Endothelial cell (in vitro differentiated cells): ENCODE measurements around the gene EIF2S3. TPM values are rescaled to one million over a fixed set of nuclear protein-coding genes. Genes with fewer than 3 reads are reported as not detected.

Experiments
- DNase-seq: peaks from one replicate; pipeline ENCODE4 v3.0.0; 2021; ENCODE audit warnings: low spot score
- H3K27ac Mint-ChIP-seq: one replicate; pipeline ENCODE4 v1.8.0; 2021; ENCODE audit warnings: mixed read lengths, inconsistent platforms; ENCODE audit not compliant: unreplicated experiment
- H3K27me3 Mint-ChIP-seq: one replicate; pipeline ENCODE4 v1.8.0; 2021; ENCODE audit warnings: mild to moderate bottlenecking, moderate library complexity, mixed read lengths, inconsistent platforms; ENCODE audit not compliant: unreplicated experiment
- H3K36me3 Mint-ChIP-seq: one replicate; pipeline ENCODE4 v1.8.0; 2021; ENCODE audit warnings: mild to moderate bottlenecking, low read depth, mixed read lengths, inconsistent platforms; ENCODE audit not compliant: unreplicated experiment
- H3K4me1 Mint-ChIP-seq: one replicate; pipeline ENCODE4 v1.8.0; 2021; ENCODE audit warnings: mild to moderate bottlenecking, mixed read lengths, inconsistent platforms; ENCODE audit not compliant: unreplicated experiment
- H3K4me3 Mint-ChIP-seq: one replicate; pipeline ENCODE4 v1.8.0; 2021; ENCODE audit warnings: mild to moderate bottlenecking, mixed read lengths, inconsistent platforms; ENCODE audit not compliant: unreplicated experiment
- H3K9me3 Mint-ChIP-seq: one replicate; pipeline ENCODE4 v1.8.0; 2021; ENCODE audit warnings: mixed read lengths, inconsistent platforms; ENCODE audit not compliant: unreplicated experiment
- total RNA-seq: library from RNA; stranded (reverse); fragmentation: NEBNext Ultra II Directional; extraction: Animal tissue kit (Norgen Biotek cat#: 25700); gene quantifications from one replicate; pipeline ENCODE4 v1.2.1, GENCODE V29; 2021; ENCODE audit not compliant: unreplicated experiment
- TF ChIP-seq, protein P1 (sequence below): fragments of 200-600 bp; sonication (generic); IDR thresholded peaks from one replicate; pipeline ENCODE4 v1.5.0; 2021; ENCODE audit warnings: antibody characterized with exemption; ENCODE audit not compliant: unreplicated experiment

Gene EIF2S3
- total RNA-seq, 1 donor from 2014 or later, result 258 TPM

DNA sequence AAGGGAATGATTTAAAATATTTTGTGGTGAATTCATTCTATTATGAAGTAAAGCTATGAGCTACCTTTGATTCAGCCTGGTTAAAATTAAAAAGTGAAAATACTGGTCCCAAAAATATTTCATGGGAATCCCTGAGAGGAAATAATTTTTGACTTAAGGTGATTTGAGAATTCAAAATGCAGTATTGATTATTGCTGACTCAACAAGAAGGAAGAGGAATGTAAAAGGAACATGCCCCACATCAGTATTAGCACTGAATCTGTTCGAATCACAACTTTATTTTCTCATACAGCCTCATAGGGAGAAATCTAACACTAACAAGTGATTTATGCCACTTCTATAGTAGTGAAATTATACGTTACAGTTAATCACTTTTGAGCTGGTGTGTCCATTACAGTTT lies 27.7 kb downstream of the EIF2S3 start:
- Mint-ChIP-seq H3K27ac (no peak overlapping the region), H3K9me3 (no peaks in the 10 kb centered on the region)
- TF ChIP-seq, protein P1, sequence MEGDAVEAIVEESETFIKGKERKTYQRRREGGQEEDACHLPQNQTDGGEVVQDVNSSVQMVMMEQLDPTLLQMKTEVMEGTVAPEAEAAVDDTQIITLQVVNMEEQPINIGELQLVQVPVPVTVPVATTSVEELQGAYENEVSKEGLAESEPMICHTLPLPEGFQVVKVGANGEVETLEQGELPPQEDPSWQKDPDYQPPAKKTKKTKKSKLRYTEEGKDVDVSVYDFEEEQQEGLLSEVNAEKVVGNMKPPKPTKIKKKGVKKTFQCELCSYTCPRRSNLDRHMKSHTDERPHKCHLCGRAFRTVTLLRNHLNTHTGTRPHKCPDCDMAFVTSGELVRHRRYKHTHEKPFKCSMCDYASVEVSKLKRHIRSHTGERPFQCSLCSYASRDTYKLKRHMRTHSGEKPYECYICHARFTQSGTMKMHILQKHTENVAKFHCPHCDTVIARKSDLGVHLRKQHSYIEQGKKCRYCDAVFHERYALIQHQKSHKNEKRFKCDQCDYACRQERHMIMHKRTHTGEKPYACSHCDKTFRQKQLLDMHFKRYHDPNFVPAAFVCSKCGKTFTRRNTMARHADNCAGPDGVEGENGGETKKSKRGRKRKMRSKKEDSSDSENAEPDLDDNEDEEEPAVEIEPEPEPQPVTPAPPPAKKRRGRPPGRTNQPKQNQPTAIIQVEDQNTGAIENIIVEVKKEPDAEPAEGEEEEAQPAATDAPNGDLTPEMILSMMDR, result no peak

DNA sequence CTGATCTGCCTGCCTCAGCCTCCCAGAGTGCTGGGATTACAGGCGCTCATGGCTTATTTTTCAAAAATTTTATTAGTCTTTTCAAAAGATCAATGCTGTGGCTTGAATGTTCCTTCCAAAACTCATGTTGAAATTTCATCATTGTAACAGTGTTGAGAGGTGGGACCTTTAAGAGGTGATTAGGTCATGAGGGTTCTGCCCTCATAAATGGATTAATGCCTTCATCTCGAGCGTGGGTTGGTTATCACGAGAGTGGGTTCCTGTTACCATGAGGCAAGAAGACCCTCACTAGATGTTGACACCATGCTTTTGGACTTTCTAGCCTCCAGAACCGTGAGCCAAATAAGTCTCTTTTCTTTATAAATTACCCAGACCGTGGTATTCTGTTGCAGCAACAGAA lies 30.3 kb downstream of the EIF2S3 start:
- no peak for DNase-seq
- Mint-ChIP-seq H3K27ac (no peak overlapping the region), H3K9me3 (no peaks in the 10 kb centered on the region), H3K4me3 (no peak overlapping the region), H3K36me3 (no peaks in the 10 kb centered on the region), H3K4me1 (no peaks in the 10 kb centered on the region), H3K27me3 (no peaks in the 10 kb centered on the region)
- TF ChIP-seq, protein P1, result no peak

More for the DNA sequence above, 27.7 kb downstream of the EIF2S3 start:
- Mint-ChIP-seq H3K27me3 (peaks cover 2% of the 10 kb centered on the region), H3K4me1 (no peaks in the 10 kb centered on the region), H3K36me3 (peaks cover 3% of the 10 kb centered on the region), H3K4me3 (no peak overlapping the region)
- no peak for DNase-seq

DNA sequence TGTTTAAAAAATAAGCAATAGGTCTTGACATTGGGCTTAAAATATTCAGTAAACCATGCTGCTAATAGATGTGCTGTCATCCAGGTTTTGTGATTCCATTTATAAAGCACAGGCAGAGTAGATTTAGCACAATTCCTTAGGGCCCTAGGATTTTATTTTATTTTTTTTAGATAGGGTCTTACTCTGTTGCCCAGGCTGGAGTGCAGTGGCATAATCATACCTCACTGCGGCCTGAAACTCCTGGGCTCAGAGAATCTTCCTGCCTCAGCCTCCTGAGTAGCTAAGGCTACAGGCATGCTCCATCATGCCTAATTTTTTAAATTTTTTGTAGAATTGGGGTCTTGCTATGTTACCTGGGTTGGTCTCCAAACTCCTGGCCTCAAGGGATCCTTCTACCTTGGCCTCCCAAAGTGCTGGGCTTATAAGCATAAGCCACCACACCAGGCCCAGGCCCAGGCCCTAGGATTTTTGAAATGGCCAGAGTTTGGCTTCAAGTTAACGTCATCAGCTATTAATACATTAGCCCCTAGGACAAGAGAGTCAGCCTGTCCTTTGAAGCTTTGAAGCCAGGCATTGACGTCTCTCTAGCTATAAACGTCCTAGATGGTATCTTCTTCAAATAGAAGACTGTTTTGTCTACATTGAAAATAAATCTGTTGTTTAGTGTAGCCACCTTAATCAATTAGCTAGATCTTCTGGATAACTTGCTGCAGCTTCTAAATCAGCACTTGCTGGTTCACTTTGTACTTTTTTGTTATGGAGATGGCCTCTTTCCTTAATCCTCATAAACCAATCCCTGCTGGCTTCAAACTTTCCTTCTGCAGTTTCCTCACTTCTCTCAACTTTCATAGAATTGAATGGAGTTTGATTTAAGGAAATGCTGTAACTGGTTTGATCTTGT lies 35.8 kb downstream of the EIF2S3 start:
- H3K9me3 Mint-ChIP-seq, result no peaks in the 10 kb centered on the region
- H3K36me3 Mint-ChIP-seq, result no peaks in the 10 kb centered on the region
- no peak for DNase-seq
- TF ChIP-seq, protein P1, result no peak
- H3K27me3 Mint-ChIP-seq, result peaks cover 1% of the 10 kb centered on the region
- H3K4me3 Mint-ChIP-seq, result no peak overlapping the region
- H3K4me1 Mint-ChIP-seq, result no peaks in the 10 kb centered on the region
- peak overlapping the region; percentile 27 for H3K27ac Mint-ChIP-seq

DNA sequence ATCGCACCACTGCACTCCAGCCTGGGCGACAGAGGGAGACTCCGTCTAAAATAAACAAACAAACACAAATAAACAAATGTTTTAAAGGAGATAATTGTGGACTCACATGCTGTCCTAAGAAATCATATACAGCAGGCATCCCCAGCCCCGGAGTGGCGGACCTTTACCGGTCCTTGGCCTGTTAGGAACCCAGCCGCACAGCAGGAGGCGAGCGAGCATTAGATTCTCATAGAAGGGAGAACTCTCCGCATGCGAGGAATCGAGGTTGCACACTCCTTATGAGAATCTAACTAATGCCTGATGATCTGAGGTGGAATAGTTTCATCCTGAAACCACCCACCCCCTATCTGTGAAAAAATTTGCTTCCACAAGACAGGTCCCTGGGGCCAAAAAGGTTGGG lies 39.0 kb downstream of the EIF2S3 start:
- no peaks in the 10 kb centered on the region for H3K4me1 Mint-ChIP-seq
- DNase-seq, result no peak
- no peaks in the 10 kb centered on the region for H3K9me3 Mint-ChIP-seq
- peaks cover 1% of the 10 kb centered on the region for H3K27me3 Mint-ChIP-seq
- TF ChIP-seq, protein P1, result no peak
- no peak overlapping the region for H3K4me3 Mint-ChIP-seq
- no peaks in the 10 kb centered on the region for H3K36me3 Mint-ChIP-seq
- no peak overlapping the region for H3K27ac Mint-ChIP-seq

DNA sequence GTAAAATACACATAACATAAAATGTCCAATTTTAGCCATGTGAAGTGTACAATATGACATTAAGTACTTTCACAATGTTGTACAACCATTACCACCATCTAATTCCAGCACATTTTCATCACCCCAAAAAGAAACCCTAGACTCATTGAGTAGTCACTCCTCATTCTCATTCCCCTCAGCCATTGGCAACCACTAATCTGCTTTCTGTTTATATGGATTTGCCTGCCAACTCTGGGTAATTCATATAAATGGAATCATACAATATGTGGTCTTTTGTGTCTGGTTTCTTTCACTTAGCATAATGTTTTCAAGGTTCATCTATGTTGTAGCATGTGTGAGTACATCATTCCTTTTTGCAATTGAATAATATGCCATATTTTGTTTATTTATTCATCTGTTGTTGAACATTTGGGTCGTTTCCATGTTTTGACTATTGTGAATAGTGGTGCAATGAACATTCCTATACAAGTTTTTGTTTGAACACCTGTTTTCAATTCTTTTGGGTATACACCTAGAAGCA lies 43.0 kb downstream of the EIF2S3 start:
- no peaks in the 10 kb centered on the region for H3K36me3 Mint-ChIP-seq

More for the DNA sequence above, 43.0 kb downstream of the EIF2S3 start:
- Mint-ChIP-seq H3K9me3 (no peaks in the 10 kb centered on the region), H3K4me1 (peaks cover 6% of the 10 kb centered on the region), H3K27ac (no peak overlapping the region), H3K27me3 (peaks cover 1% of the 10 kb centered on the region), H3K4me3 (no peak overlapping the region)
- DNase-seq, result no peak
- TF ChIP-seq, protein P1, result no peak
